GM21529 (cell line): ENCODE data around the gene STK40.
A peak's percentile ranks its signal among the peaks of the same experiment; 100 is the strongest.

ENCODE experiments used
- ATAC-seq: cut with Tn5 transposase; IDR thresholded peaks from one replicate; pipeline ENCODE4 v1.9.1; 2021; ENCODE audit not compliant: unreplicated experiment

The STK40 gene

DNA sequence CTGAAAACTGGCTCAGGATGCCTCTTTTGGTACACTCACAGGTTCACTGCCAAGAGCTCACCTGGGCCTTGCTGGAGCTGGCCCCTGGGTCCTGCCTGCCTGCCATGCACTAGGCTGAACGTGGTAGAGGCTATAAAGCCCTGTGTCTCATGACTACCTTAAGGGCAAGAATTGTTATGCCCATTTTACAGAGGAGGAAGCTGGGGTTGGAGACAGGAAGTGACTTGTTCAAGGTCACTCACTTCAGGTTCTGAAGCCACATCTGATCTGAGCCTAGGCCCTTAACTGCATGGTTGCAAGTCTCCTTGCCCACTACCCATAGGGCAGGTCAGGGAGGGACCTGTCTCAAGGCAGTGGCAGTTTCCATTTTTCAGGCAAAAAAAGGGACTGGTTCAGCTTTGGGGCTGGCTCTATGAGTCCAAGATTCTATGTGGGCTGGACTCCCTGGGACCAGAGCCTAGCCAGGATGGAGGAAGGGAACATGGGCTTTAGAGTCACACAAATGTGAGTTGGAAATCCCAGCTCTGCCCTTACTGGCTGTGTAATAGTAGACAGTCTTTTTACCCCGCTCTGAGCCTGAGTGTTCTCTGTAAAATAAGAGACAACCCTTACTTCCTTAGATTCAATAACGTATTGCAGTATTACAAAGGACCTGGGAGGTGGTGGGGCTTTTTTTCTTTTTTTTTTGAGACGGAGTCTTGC is 7.8 kb downstream of the STK40 start:
- no peak for ATAC-seq

DNA sequence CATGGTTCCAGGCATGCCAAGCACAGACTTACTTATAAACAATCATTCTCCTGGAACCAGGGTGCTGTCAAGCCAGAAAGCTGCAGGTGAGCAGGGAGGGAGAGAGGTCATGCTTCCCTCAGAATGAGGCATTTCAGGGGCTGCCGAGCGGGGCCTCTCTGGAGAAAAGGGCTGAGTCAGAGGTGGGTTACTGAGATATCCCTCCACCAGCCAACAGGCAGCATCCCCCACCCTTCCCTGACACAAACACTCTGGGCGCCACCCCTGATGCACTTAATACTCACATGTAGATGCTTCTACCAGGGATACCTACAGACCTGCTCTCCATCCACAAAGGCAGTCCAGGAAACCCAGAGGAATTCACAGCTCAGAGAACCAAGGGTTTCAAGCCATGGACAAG is 13.1 kb downstream of the STK40 start:
- no peak for ATAC-seq

- peak; percentile 35 for ATAC-seq
Measured at GRCh38 chr1:36369061-36369861, 16.5 kb downstream of the STK40 start.

GRCh38 chr1:36367798-36368197 is 17.9 kb downstream of the STK40 start:
- no peak for ATAC-seq

DNA sequence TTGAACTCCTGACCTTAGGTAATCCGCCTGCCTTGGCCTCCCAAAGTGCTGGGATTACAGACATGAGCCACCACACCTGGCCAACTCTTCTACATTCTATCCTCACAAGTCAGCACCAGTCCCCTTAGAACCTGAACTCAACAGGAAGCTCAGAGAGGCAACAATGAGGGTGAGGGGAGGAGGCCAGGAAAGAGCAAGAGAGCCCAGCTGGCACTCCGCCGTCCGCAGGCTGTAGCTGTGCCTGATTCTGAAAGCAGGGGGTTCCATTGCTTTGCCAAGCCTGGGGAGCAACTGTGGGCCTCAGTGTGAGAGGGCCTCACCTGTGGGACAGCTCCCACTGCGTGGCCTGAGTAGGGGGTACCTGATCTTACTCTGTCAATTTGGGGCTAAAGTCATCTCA is 18.7 kb downstream of the STK40 start:
- ATAC-seq = no peak

- no peak for ATAC-seq
Measured at GRCh38 chr1:36366091-36366661, 19.5 kb downstream of the STK40 start.

DNA sequence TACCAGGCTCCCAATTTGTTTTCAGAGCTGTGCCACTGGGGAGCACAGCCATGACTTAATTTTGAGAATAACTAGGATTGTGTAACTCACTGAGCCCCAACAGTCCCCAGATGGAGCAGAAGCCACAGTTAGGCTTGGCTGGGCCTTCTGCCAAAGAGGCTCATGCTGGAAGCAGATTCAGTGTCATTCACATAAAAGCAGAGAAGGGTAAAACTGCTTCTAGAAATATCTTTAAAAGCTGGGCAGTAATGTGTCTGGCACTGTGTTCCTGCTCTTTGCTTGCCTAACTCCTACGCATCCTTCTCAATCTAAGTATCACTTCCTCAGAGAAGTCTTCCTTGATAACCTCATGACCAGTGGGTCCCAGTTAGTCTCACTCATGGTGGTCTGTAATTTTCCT is 20.3 kb downstream of the STK40 start:
- no peak for ATAC-seq

- ATAC-seq = no peak
Measured at GRCh38 chr1:36359911-36360550, 25.7 kb downstream of the STK40 start.

DNA sequence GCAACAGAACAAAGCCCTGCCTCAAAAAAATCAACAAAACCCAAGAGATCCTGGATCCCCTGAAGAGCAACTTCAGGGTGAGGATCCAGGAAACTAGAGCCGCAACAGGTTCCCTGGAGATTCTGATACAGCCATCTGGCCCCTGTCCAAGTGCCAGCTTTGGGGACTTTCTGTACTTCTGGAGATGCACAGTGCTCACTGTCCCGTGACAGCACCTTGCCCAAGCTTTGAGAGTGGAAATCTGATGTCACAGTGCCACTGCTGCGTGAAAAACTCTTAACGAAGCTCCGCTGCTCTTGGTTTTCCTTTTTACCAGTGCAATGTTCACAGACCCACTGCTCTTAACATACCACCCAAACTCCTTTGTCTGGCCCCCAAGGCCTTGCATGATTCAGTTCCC is 26.3 kb downstream of the STK40 start:
- no peak for ATAC-seq

DNA sequence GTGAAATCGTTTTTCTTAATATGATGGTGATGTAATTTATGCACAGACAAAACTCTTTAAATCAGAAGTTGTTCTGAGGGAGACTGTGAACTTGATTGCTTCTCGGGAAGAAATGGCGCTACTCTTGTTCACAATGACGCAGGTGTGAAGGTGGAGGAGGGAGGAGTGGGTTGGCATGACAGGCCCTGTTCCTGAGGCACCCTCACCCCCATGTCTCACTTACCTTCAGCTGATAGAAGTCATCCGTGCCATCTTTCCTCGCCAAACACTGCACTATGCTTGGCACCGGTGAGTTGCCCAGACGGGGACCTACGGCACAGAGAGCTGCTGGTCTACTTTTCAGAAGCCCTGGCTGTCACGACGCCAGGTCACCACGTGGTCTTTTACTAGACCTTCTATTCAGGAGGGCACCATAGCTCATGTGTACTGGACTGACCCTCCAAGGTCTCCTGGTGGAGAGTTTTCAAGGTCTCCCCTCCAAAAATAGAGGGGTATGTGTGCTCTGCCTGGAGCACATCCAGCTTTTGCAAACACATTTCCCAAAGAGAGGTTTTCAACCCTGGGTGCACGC is 27.1 kb downstream of the STK40 start:
- ATAC-seq = no peak

DNA sequence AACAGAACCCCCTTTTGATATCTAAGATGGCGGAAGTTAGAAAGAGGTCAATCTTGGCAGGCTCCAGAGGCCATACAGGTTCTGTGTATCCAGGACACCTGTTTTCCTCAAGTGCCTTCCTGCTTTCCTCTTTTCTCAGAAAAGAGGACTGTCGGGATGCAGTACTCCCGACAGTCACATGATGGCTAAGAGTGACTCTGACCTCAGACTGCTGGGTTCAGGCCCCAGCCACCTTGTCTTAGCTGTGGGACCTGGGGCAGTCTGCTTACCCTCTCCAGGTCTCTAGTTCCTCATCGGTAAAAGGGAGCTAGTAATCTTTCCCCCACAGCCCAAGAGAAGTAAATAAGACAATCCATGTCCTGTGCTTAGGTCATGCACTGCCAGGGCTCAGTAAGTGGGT is 29.9 kb downstream of the STK40 start:
- no peak for ATAC-seq

DNA sequence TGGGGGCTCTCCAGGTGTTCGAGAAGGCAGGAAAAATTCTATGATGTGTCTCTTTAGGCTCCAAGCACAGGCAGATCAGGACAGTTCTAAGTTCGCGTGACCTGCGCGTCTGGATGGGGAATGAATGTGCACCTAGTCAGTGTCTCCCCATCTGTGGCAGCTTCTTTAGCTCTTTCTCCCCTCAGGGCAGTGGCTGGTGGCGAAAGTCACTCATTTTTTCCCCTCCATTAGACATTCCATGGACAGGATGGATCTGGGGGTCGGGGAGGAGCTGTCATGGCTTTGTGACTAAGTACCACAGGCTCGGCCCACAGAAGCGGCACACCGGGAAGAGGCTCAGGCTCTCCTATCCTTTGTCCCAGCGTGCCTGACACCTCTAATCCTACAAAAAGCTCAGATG is 31.2 kb downstream of the STK40 start:
- no peak for ATAC-seq

GRCh38 chr1:36352910-36353878 is 32.5 kb downstream of the STK40 start:
- no peak for ATAC-seq

- no peak for ATAC-seq
Measured at GRCh38 chr1:36352125-36352909, 33.4 kb downstream of the STK40 start.

DNA sequence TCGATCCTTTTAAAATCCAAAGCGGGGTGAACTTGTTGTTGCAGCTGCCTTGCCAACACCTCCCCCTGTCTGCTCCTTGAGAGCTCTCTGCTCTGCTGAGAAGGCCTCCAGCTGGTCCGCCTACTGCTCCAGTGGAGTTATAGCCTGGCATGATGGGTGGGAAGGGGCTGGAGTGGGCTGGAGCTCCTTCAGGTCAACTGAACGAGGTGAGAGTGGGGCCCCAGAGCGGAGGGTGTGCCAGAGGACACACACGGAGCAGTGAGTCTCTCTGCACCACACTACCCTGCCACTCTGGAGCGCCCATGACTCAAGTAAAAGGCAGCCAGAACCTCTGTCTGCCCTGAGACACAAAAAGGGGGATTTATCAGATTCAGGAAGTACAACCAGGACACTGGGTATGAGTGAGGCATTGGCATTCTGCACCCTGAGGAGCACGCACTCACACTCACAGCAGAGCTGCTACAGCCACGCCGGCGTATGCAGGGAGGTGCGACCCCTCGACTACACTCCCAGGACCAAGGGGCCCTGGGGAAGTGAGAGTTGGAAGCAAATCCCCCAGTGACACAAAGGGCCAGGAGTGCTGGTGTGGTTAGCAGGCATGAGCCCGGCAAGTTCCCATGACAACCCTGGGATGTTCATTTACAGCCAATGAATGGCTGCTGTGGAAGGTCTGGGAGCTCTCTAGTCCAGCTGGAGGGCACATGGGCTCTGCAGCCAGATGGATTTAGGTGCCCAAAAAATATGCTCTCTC is 34.3 kb downstream of the STK40 start:
- no peak for ATAC-seq

DNA sequence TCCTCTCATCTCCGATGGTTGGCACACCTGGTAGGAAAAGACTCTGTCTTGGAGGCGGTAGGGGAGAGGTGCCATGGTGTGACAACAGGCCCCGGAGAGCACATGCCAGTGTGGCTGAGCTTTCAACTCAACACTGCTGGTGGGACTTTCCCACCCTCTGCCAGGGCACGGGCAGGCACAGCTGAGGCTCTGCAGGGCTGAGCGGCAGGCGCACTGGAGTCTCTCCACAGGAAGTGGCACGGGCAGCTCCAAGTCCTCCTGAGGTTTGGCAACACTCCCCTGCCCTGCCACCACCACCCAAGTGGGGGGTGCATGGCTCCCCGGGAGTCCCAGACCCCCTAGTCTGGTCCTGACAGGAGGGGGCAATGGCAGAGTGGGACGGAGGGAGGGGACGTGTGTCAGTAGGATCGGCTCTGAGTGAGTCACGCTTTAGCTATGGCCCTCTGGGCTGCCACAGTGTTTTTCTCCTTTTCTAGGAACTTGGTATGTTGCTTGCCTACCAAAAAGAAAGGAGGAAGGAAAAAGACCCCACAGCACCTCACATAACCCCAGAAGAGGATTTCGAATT is 35.0 kb downstream of the STK40 start:
- no peak for ATAC-seq

GRCh38 chr1:36349839-36350238 is 35.9 kb downstream of the STK40 start:
- ATAC-seq = no peak

GRCh38 chr1:36349241-36349671 is 36.5 kb downstream of the STK40 start:
- ATAC-seq = peak; percentile 86
